HCT116 (cell line): ENCODE results near the gene TIAM2. TPM values are rescaled to one million over a fixed set of nuclear protein-coding genes. Genes with fewer than 3 reads are reported as not detected.

ENCODE experiments used
- ATAC-seq: fragments of 200-7000 bp; cut with Tn5 transposase; 2 replicates; pipeline ENCODE4 v1.9.1; 2020; ENCODE audit warnings: mild to moderate bottlenecking, moderate library complexity
- BruUV-seq: library from RNA; stranded (reverse); fragments of 400-500 nt; replicated peaks from 2 replicates; lab custom pipeline; 2021; lab: Mats Ljungman, UMichigan
- CTCF ChIA-PET: fragments of 300-600 bp; sonication (Branson Sonifier 250); formaldehyde crosslinking; loops from one replicate; lab custom pipeline; 2021; ENCODE audit warnings: antibody characterized with exemption; lab: Charles Lee
- POLR2A ChIA-PET: fragments of 300-600, 350-600 bp; sonication (Branson Sonifier 250); formaldehyde crosslinking; loops from one replicate; lab custom pipeline; 2021; ENCODE audit warnings: antibody characterized with exemption; lab: Charles Lee
- RAD21 ChIA-PET, 2 experiments: fragments of 300-600 bp; sonication (Branson Sonifier 250); formaldehyde crosslinking; loops; one replicate each; lab custom pipeline; 2023; ENCODE audit warnings: low total read pairs in 2 of 2; ENCODE audit not compliant: uncharacterized antibody in 2 of 2, unreplicated experiment in 2 of 2, low non-redundant PET in 1 of 2; lab: Charles Lee
- DNase-seq: peaks from one replicate; pipeline ENCODE4 v3.0.0-alpha.2; 2010; ENCODE audit warnings: low read depth, low spot score
- H2AFZ ChIP-seq: fragments of 200-600 bp; shearing (Covaris generic), sonication (generic); 2 replicates; pipeline ENCODE4 v1.6.1; 2017; ENCODE audit warnings: low read depth, mixed run types, mixed read lengths, antibody characterized with exemption, low read length; ENCODE audit not compliant: poor library complexity, severe bottlenecking
- H3K27ac ChIP-seq: 2 replicates; pipeline ENCODE4 v1.5.1; 2012; ENCODE audit warnings: low read depth, low read length
- H3K27me3 ChIP-seq: fragments of 200-600 bp; sonication (generic); 2 replicates; pipeline ENCODE4 v1.6.1; 2016; ENCODE audit warnings: mixed run types, low read length, mixed read lengths; ENCODE audit not compliant: insufficient read depth
- H3K36me3 ChIP-seq, 2 experiments: fragments of 200-500 bp in 1 of 2; fragments of 200-600 bp in 1 of 2; sonication (Bioruptor generic) in 1 of 2; sonication (generic) in 1 of 2; 2 replicates each; pipeline versions ENCODE4 v1.5.1 to v1.6.1; 2014 to 2016; ENCODE audit warnings: low read length in 2 of 2, inconsistent platforms in 1 of 2, mixed read lengths in 1 of 2, mixed run types in 1 of 2; ENCODE audit not compliant: insufficient read depth in 2 of 2, control insufficient read depth in 1 of 2
- H3K4me1 ChIP-seq, 2 experiments: fragments of 200-600 bp in 1 of 2; sonication (generic) in 1 of 2; 2 replicates each; pipeline versions ENCODE4 v1.5.1 to v1.6.1; 2012 to 2017; ENCODE audit warnings: low read length in 2 of 2, inconsistent platforms in 1 of 2, mild to moderate bottlenecking in 1 of 2, mixed read lengths in 1 of 2, mixed run types in 1 of 2, moderate library complexity in 1 of 2; ENCODE audit not compliant: insufficient read depth in 2 of 2, control insufficient read depth in 1 of 2
- H3K4me2 ChIP-seq: fragments of 200-600 bp; sonication (generic); 2 replicates; pipeline ENCODE4 v1.6.1; 2017; ENCODE audit warnings: mixed run types, low read length, mixed read lengths
- H3K4me3 ChIP-seq, 2 experiments: fragments of 200-600 bp in 1 of 2; sonication (generic) in 1 of 2; replicated peaks in 1 of 2; 2 replicates each; pipeline ENCODE4 v1.5.1; 2011 to 2016; ENCODE audit warnings: low read length in 2 of 2, control low read depth in 1 of 2, low read depth in 1 of 2, mild to moderate bottlenecking in 1 of 2, mixed read lengths in 1 of 2, mixed run types in 1 of 2
- H3K79me2 ChIP-seq: fragments of 200-600 bp; sonication (generic); 2 replicates; pipeline ENCODE4 v1.6.1; 2017; ENCODE audit warnings: mild to moderate bottlenecking, mixed run types, low read length, moderate library complexity, mixed read lengths; ENCODE audit not compliant: insufficient read depth
- H3K9ac ChIP-seq: fragments of 200-600 bp; sonication (generic); 2 replicates; pipeline ENCODE4 v1.6.1; 2016; ENCODE audit warnings: low read length, mixed read lengths
- H3K9me2 ChIP-seq: fragments of 200-600 bp; sonication (generic), shearing (Covaris generic); 2 replicates; pipeline ENCODE4 v1.6.1; 2017; ENCODE audit warnings: mixed run types, mild to moderate bottlenecking, moderate library complexity; ENCODE audit not compliant: insufficient read depth
- H3K9me3 ChIP-seq, 2 experiments: fragments of 200-500 bp in 1 of 2; fragments of 200-600 bp in 1 of 2; sonication (Bioruptor generic) in 1 of 2; sonication (generic) in 1 of 2; 2 replicates each; pipeline ENCODE4 v1.6.1; 2014 to 2017; ENCODE audit warnings: low read length in 2 of 2, mixed read lengths in 2 of 2, inconsistent platforms in 1 of 2, low read depth in 1 of 2, mild to moderate bottlenecking in 1 of 2, mixed run types in 1 of 2, moderate library complexity in 1 of 2; ENCODE audit not compliant: control insufficient read depth in 1 of 2, insufficient read depth in 1 of 2
- H4K20me1 ChIP-seq: fragments of 200-600 bp; sonication (generic), shearing (Covaris generic); 2 replicates; pipeline ENCODE4 v1.6.1; 2017; ENCODE audit warnings: mixed run types, mild to moderate bottlenecking, moderate library complexity; ENCODE audit not compliant: insufficient read depth
- CBX3 ChIP-seq: IDR thresholded peaks from 2 replicates; pipeline ENCODE4 v1.6.1; 2012; ENCODE audit warnings: low read depth
- EGR1 ChIP-seq: IDR thresholded peaks from 2 replicates; pipeline ENCODE4 v1.6.1; 2012; ENCODE audit warnings: low read depth
- ELF1 ChIP-seq: IDR thresholded peaks from 2 replicates; pipeline ENCODE4 v1.6.1; 2012; ENCODE audit warnings: low read depth, borderline replicate concordance
- EZH2phosphoT487 ChIP-seq: fragments of 200-600 bp; IDR thresholded peaks from 2 replicates; pipeline ENCODE4 v1.6.1; 2018; ENCODE audit warnings: antibody characterized with exemption, borderline replicate concordance
- FOSL1 ChIP-seq: IDR thresholded peaks from 2 replicates; pipeline ENCODE4 v1.6.1; 2012; ENCODE audit warnings: low read depth
- JUND ChIP-seq: IDR thresholded peaks from 2 replicates; pipeline ENCODE4 v1.6.1; 2012
- POLR2A ChIP-seq: IDR thresholded peaks from 2 replicates; pipeline ENCODE4 v1.7.0; 2011; ENCODE audit warnings: borderline replicate concordance; ENCODE audit not compliant: insufficient read depth, insufficient read length; ENCODE audit errors: extremely low read depth
- POLR2AphosphoS5 ChIP-seq: IDR thresholded peaks from 2 replicates; pipeline ENCODE4 v1.6.1; 2011; ENCODE audit warnings: mild to moderate bottlenecking, low read depth, low read length, moderate library complexity
- RAD21 ChIP-seq: IDR thresholded peaks from 2 replicates; pipeline ENCODE4 v1.6.1; 2012; ENCODE audit warnings: low read depth, mild to moderate bottlenecking
- REST ChIP-seq: IDR thresholded peaks from 2 replicates; pipeline ENCODE4 v1.6.1; 2012; ENCODE audit warnings: low read depth
- SIN3A ChIP-seq: IDR thresholded peaks from 2 replicates; pipeline ENCODE4 v1.6.1; 2012; ENCODE audit warnings: low read depth
- SP1 ChIP-seq: IDR thresholded peaks from 2 replicates; pipeline ENCODE4 v1.6.1; 2012; ENCODE audit warnings: low read depth
- SRF ChIP-seq: IDR thresholded peaks from 2 replicates; pipeline ENCODE4 v1.6.1; 2012; ENCODE audit warnings: low read depth
- TCF7L2 ChIP-seq: IDR thresholded peaks from 2 replicates; pipeline ENCODE4 v1.7.0; 2011; ENCODE audit warnings: borderline replicate concordance, inconsistent platforms; ENCODE audit not compliant: insufficient read depth, insufficient read length; ENCODE audit errors: extremely low read depth
- YY1 ChIP-seq: IDR thresholded peaks from 2 replicates; pipeline ENCODE4 v1.6.1; 2011; ENCODE audit warnings: low read length, low read depth, moderate library complexity, mild to moderate bottlenecking; ENCODE audit not compliant: insufficient replicate concordance; ENCODE audit errors: extremely low read depth
- ZFX ChIP-seq: fragments of 450-650 bp; IDR thresholded peaks from 2 replicates; pipeline ENCODE4 v1.6.1; 2017
- ZNF274 ChIP-seq: fragments of 200-500 bp; sonication (Bioruptor generic); IDR thresholded peaks from 2 replicates; pipeline ENCODE4 v1.6.1; 2014; ENCODE audit warnings: mild to moderate bottlenecking, low read depth, low read length, inconsistent platforms
- intact Hi-C: fragments of 100-400 bp; cut with micrococcal nuclease; formaldehyde crosslinking; loops from 2 replicates; pipeline ENCODE4 v1.10.0; 2022
- total RNA-seq: library from RNA; stranded (reverse); gene quantifications from one replicate; pipeline ENCODE4 v1.2.1, GENCODE V29; 2021; ENCODE audit not compliant: unreplicated experiment
- TF ChIP-seq, protein P1 (sequence below): IDR thresholded peaks from 2 replicates; pipeline ENCODE4 v1.6.1; 2011; ENCODE audit warnings: mild to moderate bottlenecking, low read length, moderate library complexity; ENCODE audit not compliant: insufficient replicate concordance; ENCODE audit errors: extremely low read depth
- TF ChIP-seq, protein P2 (sequence below): IDR thresholded peaks from 2 replicates; pipeline ENCODE4 v1.6.1; 2012

Gene TIAM2
- total RNA-seq, 1 experiment from 2014 or later, result 9.4 TPM

- peak; percentile 97 for DNase-seq
- ChIA-PET RAD21 (interaction anchor here in 1 of 2 experiments (1.2 kb wide), 1 partner anchor 242 kb away, joined by 3 read pairs; no protein-coding TSS in a partner anchor), POLR2A (interaction anchor here (1.2 kb wide), 1 partner anchor 14 kb away, joined by 3 read pairs; no protein-coding TSS in a partner anchor), CTCF (interaction anchor here (1.0 to 3.5 kb wide), 5 partner anchors 77 to 496 kb away, joined by 3 to 15 read pairs (median 10); no protein-coding TSS in a partner anchor)
- peak overlapping the region; percentile 67 for H3K4me2 ChIP-seq
- no peaks in the 10 kb centered on the region for H3K79me2 ChIP-seq
- no TSS peak for BruUV-seq
- H3K9ac ChIP-seq, result peak overlapping the region; percentile 15; the same call in 1 of the 2 replicates
- H3K9me2 ChIP-seq, result no peaks in the 10 kb centered on the region
- H2AFZ ChIP-seq, result peak overlapping the region; percentile 58
- no peaks in the 10 kb centered on the region for H4K20me1 ChIP-seq
- peak overlapping the region; percentile 30; the same call in 1 of the 2 replicates for H3K27ac ChIP-seq
- no peaks in the 10 kb centered on the region for H3K27me3 ChIP-seq
- H3K4me1 ChIP-seq, result peaks cover 19 to 40% of the 10 kb centered on the region in 2 experiments
- intact Hi-C loops, result loop anchor here (5.0 kb wide), 1 partner anchor 1019 kb away; no protein-coding TSS in a partner anchor
- H3K9me3 ChIP-seq, result no peaks in the 10 kb centered on the region
- no peaks in the 10 kb centered on the region for H3K36me3 ChIP-seq
- H3K4me3 ChIP-seq, result peak overlapping the region in 1 of 2 experiments; percentile 19; a peak in 1 of 4 replicates
- ATAC-seq, result peak; percentile 79
- TF ChIP-seq, protein P1, sequence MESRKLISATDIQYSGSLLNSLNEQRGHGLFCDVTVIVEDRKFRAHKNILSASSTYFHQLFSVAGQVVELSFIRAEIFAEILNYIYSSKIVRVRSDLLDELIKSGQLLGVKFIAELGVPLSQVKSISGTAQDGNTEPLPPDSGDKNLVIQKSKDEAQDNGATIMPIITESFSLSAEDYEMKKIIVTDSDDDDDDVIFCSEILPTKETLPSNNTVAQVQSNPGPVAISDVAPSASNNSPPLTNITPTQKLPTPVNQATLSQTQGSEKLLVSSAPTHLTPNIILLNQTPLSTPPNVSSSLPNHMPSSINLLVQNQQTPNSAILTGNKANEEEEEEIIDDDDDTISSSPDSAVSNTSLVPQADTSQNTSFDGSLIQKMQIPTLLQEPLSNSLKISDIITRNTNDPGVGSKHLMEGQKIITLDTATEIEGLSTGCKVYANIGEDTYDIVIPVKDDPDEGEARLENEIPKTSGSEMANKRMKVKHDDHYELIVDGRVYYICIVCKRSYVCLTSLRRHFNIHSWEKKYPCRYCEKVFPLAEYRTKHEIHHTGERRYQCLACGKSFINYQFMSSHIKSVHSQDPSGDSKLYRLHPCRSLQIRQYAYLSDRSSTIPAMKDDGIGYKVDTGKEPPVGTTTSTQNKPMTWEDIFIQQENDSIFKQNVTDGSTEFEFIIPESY, result no peak
- TF ChIP-seq, protein P2, sequence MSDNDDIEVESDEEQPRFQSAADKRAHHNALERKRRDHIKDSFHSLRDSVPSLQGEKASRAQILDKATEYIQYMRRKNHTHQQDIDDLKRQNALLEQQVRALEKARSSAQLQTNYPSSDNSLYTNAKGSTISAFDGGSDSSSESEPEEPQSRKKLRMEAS, result peak; percentile 41; the same call in 1 of the 2 replicates
- TF ChIP-seq ZNF274, result no peak
- TF ChIP-seq SRF, result peak; percentile 80; the same call in 1 of the 2 replicates
- peak; percentile 37; the same call in 1 of the 2 replicates for TF ChIP-seq ELF1
- peak; percentile 92 for TF ChIP-seq SP1
- peak; percentile 60 for TF ChIP-seq POLR2AphosphoS5
- no peak for TF ChIP-seq REST
- peak; percentile 32 for TF ChIP-seq RAD21
- no peak for TF ChIP-seq ZFX
- TF ChIP-seq SIN3A, result peak; percentile 96
- peak; percentile 99 for TF ChIP-seq FOSL1
- TF ChIP-seq YY1, result no peak
- TF ChIP-seq TCF7L2, result peak; percentile 95
- peak; percentile 88 for TF ChIP-seq CBX3
- TF ChIP-seq EZH2phosphoT487, result no peak
- TF ChIP-seq POLR2A, result no peak
- TF ChIP-seq EGR1, result no peak
- peak; percentile 98 for TF ChIP-seq JUND
These were observed 176.1 kb downstream of the TIAM2 start for GRCh38 chr6:155171109-155171746.
